ENCODE results near the gene SLC25A39.
A peak's percentile ranks its signal among the peaks of the same experiment; 100 is the strongest.
"Not testable (repeated sequence)": the region's sequence is repeated elsewhere in the genome, so short reads cannot be mapped to it uniquely, and the experiment has no call there.

The SLC25A39 gene, protein sequence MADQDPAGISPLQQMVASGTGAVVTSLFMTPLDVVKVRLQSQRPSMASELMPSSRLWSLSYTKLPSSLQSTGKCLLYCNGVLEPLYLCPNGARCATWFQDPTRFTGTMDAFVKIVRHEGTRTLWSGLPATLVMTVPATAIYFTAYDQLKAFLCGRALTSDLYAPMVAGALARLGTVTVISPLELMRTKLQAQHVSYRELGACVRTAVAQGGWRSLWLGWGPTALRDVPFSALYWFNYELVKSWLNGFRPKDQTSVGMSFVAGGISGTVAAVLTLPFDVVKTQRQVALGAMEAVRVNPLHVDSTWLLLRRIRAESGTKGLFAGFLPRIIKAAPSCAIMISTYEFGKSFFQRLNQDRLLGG

GRCh38 chr17:44324571-44325275 is at the start of gene SLC25A39:
TSS of gene SLC25A39 (minus strand) at chr17:44324823. CDS start at chr17:44323562, 1,261 bp downstream.
- DNase-seq (ENCODE audit: low read depth): peak; percentile 91

- DNase-seq (ENCODE audit: low read depth): no peak
Measured at GRCh38 chr17:44372036-44372435, 47.4 kb upstream of the SLC25A39 start.

DNA sequence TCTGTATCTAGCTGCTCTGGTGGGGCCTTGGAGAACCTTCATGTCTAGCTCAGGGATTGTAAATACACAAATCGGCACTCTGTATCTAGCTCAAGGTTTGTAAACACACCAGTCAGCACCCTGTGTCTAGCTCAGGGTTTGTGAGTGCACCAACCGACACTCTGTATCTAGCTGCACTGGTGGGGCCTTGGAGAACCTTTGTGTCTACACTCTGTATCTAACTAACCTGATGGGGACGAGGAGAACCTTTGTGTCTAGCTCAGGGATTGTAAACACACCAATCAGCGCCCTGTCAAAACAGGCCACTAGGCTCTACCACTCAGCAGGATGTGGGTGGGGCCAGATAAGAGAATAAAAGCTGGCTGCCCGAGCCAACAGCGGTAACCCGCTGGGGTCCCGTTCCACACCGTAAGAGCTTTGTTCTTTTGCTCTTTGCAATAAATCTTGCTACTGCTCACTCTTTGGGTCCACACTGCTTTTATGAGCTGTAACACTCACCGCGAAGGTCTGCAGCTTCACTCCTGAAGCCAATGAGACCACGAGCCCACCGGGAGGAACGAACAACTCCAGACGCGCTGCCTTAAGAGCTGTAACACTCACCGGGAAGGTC is 44.9 kb upstream of the SLC25A39 start:
- not testable (repeated sequence) for DNase-seq (ENCODE audit: low read depth)

DNA sequence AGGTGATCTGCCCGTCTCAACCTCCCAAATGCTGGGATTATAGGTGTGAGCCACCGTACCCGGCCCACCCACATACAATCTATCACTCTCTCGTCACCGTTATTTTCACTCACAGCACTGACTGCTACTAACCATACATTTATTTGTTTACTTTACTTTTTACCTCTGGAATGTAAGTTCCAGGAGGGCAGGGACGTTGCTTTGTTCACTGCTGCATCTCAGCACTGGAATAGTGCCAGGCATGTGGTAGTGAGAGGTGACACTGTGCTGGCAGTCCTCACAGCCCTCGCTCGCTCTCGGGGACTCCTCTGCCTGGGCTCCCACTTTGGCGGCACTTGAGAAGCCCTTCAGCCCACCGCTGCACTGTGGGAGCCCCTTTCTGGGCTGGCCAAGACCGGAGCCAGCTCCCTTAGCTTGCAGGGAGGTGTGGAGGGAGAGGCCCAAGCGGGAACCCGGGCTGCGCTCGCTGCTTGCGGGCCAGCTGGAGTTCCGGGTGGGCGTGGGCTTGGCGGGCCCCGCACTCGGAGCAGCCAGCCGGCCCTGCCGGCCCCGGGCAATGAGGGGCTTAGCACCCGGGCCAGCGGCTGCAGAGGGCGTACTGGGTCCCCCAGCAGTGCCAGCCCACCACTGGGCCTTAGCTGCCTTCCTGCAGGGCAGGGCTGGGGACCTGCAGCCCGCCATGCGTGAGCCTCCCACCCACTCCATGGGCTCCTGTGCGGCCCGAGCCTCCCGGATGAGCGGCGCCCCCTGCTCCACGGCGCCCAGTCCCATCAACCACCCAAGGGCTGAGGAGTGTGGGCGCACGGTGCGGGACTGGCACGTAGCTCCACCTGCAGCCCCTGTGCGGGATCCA is 44.0 kb upstream of the SLC25A39 start:
- DNase-seq (ENCODE audit: low read depth): not testable (repeated sequence)

GRCh38 chr17:44367231-44367979 is 42.8 kb upstream of the SLC25A39 start:
- no peak for DNase-seq (ENCODE audit: low read depth)

DNA sequence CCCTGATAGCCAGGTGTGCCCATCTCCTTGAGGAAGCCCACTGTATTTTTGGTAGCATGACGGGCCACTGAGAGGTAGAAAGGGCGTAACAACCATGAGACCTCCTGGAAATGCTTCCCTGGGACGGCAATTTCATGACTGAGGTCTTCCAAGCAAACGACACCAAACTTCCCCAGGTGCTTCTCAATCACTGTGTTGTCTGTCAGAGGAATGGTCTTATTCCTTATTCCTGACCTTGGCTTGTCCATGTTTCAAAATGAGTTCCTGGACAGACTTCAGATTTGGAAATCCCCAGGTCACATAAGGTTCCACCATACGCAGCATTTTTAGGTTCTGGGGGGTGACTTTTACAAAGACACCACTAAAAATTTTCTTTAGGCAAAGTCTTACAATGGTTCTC is 40.4 kb upstream of the SLC25A39 start:
- not testable (repeated sequence) for DNase-seq (ENCODE audit: low read depth)

DNA sequence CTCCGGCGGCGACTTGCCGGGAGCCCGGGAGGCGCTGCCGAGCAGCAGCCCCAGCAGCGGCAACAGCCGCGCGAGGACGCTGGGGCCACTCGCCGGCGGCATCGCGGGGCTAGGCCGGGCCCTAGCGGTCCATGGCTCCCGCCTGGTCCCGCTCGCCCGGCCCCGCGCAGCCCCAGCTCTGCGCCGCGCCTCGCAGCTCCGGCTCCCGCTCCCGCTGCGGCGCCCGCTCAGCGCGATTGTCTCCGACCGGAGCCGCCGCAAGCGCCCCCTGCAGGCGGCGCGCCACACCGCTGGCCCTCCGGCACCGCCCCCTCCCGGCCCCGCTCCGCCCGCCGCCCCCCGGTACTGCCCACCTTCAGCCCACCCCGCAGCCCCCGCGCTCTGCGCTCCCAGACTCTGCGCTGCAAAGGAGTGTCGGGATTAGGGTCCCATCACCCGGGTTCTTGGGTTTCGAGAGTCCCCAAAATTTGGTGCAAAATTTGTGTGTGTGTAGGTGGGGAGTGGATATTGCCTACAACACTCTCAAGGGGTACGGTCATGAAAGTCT is 39.1 kb upstream of the SLC25A39 start, which contains the start of gene FAM171A2:
FAM171A2 (minus strand) TSS at position 241 of the 547 bp plus-strand sequence; CDS start at position 102, 139 bp downstream.
- DNase-seq (ENCODE audit: low read depth): peak; percentile 62

GRCh38 chr17:44362949-44363612 is 38.5 kb upstream of the SLC25A39 start:
- no peak for DNase-seq (ENCODE audit: low read depth)

GRCh38 chr17:44362459-44362948 is 37.9 kb upstream of the SLC25A39 start:
- no peak for DNase-seq (ENCODE audit: low read depth)

- no peak for DNase-seq (ENCODE audit: low read depth)
Measured at GRCh38 chr17:44361292-44362260, 37.0 kb upstream of the SLC25A39 start.

DNA sequence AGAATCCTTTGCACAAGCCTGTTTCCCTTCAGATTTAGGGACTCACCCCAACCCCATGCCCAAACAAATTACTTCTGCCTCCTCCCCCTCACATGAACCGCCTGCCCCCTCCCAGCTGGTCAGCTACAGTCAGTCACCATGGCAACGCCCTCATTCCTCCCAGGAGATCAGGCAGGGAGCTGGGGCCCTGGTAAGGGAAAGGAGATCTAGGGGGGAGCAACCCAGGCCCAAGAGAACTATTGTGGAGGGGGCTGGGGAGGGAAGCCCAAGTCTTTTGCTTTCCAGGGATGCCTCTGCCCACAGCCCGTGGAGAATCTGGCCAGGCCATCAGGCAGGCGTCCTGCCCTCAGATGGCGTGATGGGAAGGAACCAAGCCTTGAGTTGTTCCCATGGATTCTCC is 36.2 kb upstream of the SLC25A39 start:
- peak; percentile 43 for DNase-seq (ENCODE audit: low read depth)

DNA sequence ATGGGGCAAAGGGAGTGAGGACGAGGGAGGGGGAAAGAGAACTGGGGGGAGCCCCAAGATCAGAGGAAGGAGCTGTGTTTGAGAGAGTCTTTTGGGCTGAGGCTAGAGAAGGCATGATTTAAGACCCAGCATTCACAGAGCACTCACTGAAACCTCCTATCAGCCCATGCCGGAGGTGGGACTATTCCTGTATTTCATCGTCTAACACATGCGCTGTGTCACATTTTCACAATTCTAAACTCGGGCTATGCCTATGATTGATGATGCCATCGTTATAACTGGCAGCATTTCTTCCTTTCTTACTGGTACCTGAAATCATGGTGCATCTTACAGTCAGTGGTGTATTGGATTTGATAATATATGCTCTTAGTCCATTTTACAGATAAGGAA is 35.5 kb upstream of the SLC25A39 start:
- DNase-seq (ENCODE audit: low read depth): no peak

DNA sequence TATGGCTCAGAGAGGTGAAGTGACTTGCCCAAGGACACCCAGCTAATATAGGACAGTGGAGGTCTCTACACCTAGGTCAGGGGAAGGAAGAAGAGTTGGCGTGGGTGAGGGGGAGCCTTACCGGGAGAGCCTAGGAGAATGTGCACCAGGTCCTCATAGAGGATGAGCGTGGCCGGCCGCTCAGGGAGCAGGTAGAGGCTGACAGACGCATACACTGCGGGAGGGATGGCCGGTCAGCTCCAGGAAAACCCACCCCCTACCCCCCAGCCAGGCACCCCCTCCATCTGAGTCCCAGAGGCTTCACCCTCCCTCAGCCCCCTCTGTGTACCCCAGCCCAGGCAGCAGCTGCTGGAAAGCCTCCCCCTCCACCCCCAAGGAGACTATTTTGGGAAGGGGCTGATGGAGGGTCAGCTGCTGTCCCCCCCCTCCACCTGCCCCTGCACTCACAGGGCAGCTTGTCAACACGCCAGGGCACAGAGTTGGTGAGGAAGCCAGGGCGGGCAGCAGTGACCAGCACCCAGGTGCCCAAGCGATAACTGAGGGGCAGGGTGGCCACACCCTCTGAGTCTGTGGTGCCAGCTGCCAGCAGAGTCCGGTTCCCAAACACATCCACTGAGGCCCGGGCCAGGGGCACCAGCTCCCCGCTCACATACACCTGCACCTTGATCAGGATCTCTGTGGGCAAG is 35.0 kb upstream of the SLC25A39 start:
- DNase-seq (ENCODE audit: low read depth): no peak

DNA sequence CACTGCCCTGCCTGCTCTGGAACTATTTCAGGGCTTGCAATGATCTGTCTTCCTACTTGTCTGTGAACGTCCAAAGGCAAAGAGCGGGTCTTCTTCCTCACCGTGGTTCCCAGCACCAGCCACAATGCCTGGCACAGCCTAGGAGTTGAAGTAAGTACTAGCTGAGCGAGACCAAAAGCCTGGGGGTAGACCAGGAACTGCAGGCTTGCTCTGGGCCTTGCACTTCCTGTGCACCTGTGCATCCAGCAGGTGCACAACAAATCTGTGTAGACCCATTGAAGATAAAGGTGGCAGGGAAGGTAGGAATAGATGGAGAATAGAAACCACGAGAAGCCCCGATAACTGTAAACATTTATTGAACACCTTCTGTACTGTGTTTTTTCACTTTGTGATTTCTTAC is 34.4 kb upstream of the SLC25A39 start:
- DNase-seq (ENCODE audit: low read depth): no peak

- no peak for DNase-seq (ENCODE audit: low read depth)
Measured at GRCh38 chr17:44358066-44358465, 33.4 kb upstream of the SLC25A39 start.

DNA sequence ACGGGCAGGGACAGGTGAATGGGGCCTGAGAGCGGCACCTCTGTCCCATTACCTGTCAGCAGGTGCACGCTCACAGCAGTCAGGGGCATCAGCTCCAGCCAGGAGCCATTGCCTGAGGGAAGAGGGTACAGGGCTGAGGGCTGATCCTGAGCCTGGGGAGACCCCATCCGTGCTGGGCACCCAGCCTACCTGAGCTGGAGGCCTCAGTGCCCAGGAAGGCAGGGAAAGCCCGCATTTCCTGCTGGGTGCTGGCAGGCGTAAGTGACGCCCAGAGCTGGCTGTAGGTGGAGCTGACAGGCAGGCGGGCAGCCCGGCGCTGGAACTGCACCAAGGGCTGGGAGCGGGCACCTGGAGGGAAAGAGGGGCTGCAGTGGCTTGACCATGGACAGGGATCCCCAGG is 31.6 kb upstream of the SLC25A39 start:
- DNase-seq (ENCODE audit: low read depth): no peak

DNA sequence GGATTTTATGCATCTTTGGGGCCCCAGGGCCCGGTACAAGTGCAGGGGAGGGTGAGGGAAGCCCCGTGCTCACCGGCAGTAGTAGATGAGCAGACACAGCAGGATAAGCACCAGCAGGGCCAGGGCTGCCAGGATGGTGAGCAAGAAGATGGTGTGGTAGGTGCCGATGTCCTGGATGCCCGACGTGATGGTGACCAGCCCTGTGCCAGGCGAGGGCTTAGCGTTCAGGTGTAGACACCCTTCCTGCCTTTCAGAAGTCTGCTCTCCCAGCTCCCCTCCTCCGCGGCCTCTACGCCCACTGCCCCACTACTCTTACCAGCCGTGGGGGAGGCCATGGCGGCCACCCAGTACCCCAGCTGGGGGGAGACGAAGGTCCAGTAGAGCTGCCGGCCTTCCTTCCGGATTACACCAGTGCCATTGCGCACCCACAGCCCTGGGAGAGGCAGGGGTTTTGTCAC is 31.0 kb upstream of the SLC25A39 start:
- DNase-seq (ENCODE audit: low read depth): no peak
